ENCODE measurements around the gene ANKRD39.

DNA sequence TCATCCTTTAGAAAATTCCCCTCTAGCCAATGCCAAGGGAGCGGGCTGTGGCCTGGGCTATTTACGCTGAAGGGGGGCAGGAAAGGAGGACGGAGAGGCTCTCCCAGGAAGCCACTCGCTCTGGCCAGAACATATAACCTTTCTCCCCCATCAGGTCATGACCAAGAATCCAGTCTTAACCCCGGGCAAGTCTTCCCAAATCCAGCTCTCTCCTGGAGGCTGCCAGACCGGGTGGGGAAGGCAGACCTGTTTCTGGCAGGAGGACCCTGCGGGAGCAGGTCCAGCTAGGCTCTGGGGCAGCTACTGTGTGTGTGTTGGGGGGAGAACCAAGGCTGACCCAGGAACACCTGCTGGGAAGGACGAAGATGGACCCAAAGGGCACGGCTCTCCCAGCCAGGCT lies 25.5 kb upstream of the ANKRD39 start:
- no peak for TF ChIP-seq EZH2 (IDR thresholded peaks at IDR 0.05; ENCODE audit: borderline replicate concordance, low read depth, low read length, poor library complexity, severe bottlenecking)
- TF ChIP-seq, protein P1, sequence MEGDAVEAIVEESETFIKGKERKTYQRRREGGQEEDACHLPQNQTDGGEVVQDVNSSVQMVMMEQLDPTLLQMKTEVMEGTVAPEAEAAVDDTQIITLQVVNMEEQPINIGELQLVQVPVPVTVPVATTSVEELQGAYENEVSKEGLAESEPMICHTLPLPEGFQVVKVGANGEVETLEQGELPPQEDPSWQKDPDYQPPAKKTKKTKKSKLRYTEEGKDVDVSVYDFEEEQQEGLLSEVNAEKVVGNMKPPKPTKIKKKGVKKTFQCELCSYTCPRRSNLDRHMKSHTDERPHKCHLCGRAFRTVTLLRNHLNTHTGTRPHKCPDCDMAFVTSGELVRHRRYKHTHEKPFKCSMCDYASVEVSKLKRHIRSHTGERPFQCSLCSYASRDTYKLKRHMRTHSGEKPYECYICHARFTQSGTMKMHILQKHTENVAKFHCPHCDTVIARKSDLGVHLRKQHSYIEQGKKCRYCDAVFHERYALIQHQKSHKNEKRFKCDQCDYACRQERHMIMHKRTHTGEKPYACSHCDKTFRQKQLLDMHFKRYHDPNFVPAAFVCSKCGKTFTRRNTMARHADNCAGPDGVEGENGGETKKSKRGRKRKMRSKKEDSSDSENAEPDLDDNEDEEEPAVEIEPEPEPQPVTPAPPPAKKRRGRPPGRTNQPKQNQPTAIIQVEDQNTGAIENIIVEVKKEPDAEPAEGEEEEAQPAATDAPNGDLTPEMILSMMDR (conservative IDR thresholded peaks at IDR 0.05; ENCODE audit: low read depth, low read length) = no peak

Measured in A673 (cell line).